Measurements from ENCODE around the gene CDK2. TPM values are rescaled to one million over a fixed set of nuclear protein-coding genes. Genes with fewer than 3 reads are reported as not detected.

CDK2 gene
- polyA plus RNA-seq, 1 donor from 2014 or later = 2.6 TPM

Other genes with a start within 250 kb of the CDK2 start
- 3.4 and 6.6 TPM in 2 replicates for gene RDH5, start 246.4 kb upstream of the CDK2 start, polyA plus RNA-seq
- 217 and 246 TPM in 2 replicates for gene CD63, start 237.8 kb upstream of the CDK2 start, polyA plus RNA-seq
- gene GDF11, start 223.7 kb upstream of the CDK2 start, polyA plus RNA-seq = 14.7 and 16.0 TPM in 2 replicates
- gene SARNP, start 149.1 kb upstream of the CDK2 start, polyA plus RNA-seq = 245 and 332 TPM in 2 replicates
- 6.1 and 11.5 TPM in 2 replicates for gene ORMDL2, start 148.8 kb upstream of the CDK2 start, polyA plus RNA-seq
- gene DNAJC14, start 137.2 kb upstream of the CDK2 start, polyA plus RNA-seq = 45.0 and 46.4 TPM in 2 replicates
- gene MMP19, start 123.9 kb upstream of the CDK2 start, polyA plus RNA-seq = not detected in 2 replicates
- gene PYM1, start 38.9 kb upstream of the CDK2 start, polyA plus RNA-seq = 45.7 and 49.3 TPM in 2 replicates
- 1.1 and 1.2 TPM in 2 replicates for gene DGKA, start 35.7 kb upstream of the CDK2 start, polyA plus RNA-seq
- gene PMEL, start 788 bp upstream of the CDK2 start, polyA plus RNA-seq = not detected in 2 replicates
- gene RAB5B, start 7.2 kb downstream of the CDK2 start, polyA plus RNA-seq = 39.6 and 43.9 TPM in 2 replicates
- gene SUOX, start 30.4 kb downstream of the CDK2 start, polyA plus RNA-seq = 13.1 and 20.4 TPM in 2 replicates
- gene IKZF4, start 54.2 kb downstream of the CDK2 start, polyA plus RNA-seq = 4.8 and 5.0 TPM in 2 replicates
- gene RPS26, start 75.1 kb downstream of the CDK2 start, polyA plus RNA-seq = 598 and 686 TPM in 2 replicates
- 0.58 and 0.78 TPM in 2 replicates for gene ERBB3, start 113.3 kb downstream of the CDK2 start, polyA plus RNA-seq
- gene PA2G4, start 137.7 kb downstream of the CDK2 start, polyA plus RNA-seq = 109 and 115 TPM in 2 replicates
- 1,970 and 2,186 TPM in 2 replicates for gene RPL41, start 149.8 kb downstream of the CDK2 start, polyA plus RNA-seq
- 6.7 and 11.3 TPM in 2 replicates for gene ZC3H10, start 151.4 kb downstream of the CDK2 start, polyA plus RNA-seq
- 19.6 and 25.1 TPM in 2 replicates for gene ESYT1, start 161.4 kb downstream of the CDK2 start, polyA plus RNA-seq
- gene MYL6B, start 185.8 kb downstream of the CDK2 start, polyA plus RNA-seq = 369 and 376 TPM in 2 replicates
- 2,918 and 3,234 TPM in 2 replicates for gene MYL6, start 191.5 kb downstream of the CDK2 start, polyA plus RNA-seq
- gene SMARCC2, start 222.7 kb downstream of the CDK2 start, polyA plus RNA-seq = 85.6 and 93.2 TPM in 2 replicates

Measured in neural cell (in vitro differentiated cells).